Stimulated activated CD4-positive, alpha-beta T cell treated with anti-CD3 and anti-CD28 coated beads, Interleukin-4, amount 100 ng/mL, for 1 hour (primary cell): ENCODE data around the gene KRTAP10-1.
A peak's percentile ranks its signal among the peaks of the same experiment; 100 is the strongest.

ENCODE experiments used
- DNase-seq: peaks from one replicate; pipeline ENCODE4 v3.0.0-alpha.2; 2020

The KRTAP10-1 gene

DNA sequence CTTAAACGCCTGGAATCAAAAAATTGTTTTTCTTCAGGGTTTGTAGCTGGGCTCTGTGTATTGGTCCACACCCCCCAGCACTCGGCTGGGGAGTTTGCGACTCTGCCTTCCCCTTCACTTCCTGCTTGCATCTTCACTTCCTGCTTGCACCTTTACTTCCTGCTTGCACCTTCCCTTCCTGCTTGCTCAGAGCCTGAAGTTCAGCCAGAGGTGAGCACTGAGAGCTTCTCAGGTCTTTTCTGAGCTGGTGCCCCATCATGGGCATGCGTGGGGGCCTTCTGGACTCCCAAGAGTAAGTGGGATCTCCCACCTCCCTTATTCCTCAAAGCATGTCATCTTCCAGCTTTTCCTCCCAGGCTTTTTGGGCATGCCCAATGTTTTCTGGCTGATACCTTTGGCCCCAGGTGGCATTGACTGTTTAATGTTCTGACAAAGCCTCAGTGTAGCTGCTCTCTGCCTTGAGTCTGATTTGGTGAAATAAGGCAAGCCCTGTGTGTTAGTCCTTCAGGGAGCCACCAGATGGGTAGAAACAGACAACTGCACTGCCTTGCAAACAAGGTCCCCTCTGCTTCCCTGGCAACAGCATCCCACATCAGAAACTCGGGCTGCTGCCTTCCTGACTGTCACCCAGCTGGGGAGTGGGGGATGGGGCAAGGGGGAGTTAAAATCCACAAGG lies 7.8 kb upstream of the KRTAP10-1 start:
- peak; percentile 16 for DNase-seq

DNA sequence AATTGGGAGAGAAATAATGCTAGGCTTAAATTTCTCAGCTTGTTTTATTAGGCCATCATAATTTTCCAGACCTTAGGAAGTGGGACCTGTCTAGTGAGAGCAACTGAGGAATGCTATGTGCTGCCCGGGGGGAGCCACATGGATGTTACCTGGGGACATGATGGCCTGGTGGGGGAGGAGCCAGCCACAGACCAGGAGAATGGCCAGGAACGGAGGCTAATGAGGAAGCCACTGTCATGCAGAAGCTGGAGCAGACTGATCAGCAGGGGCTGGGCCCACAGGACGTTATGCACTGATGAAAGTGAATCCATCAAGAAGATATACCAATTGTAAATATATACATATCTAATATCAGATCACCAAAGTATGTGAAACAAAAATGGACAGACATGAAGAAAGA lies 4.6 kb upstream of the KRTAP10-1 start:
- DNase-seq: no peak

DNA sequence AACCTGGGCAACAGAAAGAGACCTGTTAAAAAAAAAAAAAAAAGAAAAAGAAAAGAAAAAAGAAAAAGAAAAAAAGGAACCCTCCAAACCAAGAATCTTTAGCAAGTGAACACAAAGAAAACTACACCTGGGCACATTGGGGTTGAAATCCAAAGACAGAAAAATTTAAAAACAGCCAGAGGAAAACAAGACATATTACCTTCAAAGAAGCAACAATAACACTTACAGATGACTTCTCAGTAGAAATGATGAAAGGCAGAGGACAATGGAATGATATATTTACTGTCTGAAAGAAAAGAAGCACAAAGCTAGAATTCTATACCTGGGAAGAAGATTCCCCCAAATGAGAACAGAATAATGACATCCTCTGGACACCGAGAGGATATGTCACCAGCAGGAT lies 2.7 kb upstream of the KRTAP10-1 start:
- DNase-seq: no peak

DNA sequence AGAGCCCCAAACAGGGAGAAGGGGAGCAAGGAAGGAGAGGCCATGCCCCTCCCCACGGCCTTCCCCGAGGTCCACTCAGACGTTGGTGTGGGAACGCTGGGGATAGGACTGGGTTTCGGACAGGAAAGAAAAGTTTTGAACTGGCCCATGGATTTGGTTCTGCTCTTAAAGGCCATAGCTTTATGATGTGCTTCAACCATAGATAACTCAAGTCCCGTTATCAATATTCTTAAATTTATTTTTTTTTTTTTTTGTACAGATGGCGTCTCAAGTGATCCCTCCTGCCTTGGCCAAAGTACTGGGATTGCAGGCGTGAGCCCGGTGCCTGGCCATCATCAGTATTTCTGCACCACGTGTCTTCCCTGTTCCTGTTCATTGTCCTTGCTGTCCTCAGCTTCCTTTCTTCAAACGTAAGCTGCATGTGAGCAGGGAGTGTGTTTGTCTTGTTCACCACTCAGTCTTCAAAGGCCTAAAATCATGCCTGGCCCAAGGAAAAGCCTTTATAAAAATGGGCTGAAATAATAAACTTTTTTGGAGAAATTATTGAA lies 820 bp upstream of the KRTAP10-1 start:
- no peak for DNase-seq

DNA sequence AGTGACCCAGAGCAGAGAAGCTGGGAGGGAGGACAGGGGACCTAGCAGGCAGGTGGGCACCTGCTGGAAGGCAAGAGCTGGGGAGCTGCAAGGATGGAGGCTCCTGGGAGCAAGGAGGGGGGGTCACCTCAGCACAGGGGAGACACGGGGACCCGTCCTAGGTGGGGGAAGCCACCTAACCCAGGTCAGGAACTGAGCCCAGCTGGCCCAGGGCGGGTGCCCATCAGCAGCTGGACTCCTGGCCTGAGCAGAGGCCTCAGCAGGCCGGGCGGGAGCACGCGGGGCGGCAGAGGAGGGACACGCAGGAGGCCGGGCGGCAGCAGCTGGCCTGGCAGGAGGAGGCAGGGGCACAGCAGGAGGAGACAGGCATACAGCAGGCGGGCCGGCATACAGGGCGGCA lies 949 bp downstream of the KRTAP10-1 start:
- no peak for DNase-seq

DNA sequence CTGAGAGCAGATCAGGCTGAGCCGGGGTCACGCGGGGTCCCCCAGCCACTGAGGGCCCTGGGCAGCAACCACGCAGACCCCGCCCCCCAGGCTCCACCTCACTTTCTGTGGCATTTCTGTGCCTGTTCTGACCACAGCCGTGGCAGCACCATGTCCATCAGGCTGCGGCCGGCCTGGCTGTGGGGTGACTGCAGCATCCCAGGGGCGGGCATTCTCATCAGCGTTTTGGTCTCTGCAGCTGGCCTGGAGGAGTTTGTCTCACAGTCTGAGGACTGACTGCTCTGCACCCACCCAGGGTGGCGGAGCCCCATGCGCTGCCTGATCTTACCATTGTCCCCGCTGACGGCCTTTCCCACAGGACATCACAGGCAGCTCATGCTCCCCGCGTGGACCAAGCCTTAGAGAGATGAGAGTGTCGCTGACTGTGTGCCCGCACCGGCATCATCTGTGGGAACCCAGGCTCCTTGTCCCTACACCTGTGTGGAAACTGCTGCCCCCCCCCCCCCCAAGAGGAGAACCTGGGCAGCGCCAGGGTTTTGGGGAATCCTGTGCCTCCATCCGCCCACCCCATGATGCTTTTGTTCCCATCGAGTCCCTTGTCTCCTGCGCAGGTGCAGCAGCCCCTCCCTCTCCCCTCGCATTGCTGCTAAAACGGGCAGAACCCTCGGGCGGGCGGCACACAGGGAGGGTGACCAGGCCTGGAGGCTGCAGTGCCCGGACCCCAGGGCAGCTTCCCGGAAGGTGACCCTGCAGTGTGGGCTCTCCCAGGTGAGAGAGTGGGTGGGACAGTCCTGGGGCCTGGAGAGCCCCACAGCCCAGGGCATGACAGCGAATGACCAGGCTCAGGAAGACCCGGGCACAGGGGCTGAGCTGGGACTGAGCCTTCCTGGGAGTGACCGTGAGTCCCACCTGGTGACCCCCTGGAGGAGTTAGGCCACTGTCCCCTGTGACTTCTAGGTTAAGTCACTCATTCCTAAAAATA lies 1.8 kb downstream of the KRTAP10-1 start:
- DNase-seq: no peak

DNA sequence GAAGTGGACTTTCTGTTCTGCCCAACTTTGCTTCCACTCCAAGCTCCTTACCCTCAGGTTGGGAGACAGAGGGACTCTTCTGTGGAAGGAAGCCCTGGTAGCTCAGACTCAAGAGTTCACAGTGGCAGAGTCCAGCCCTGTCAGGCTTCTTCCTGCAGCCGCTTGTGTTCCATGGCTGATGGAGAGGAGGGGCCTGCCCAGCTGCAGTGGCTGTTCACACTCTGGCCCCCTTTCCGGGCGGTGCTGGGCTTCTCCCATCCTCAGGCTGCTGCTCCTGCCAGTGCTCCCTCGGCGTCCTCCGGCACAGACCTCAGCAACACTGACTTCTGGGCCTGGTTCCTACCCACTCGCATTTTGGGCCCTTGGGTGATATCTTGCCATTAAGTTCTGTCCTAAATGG lies 4.0 kb downstream of the KRTAP10-1 start:
- no peak for DNase-seq

DNA sequence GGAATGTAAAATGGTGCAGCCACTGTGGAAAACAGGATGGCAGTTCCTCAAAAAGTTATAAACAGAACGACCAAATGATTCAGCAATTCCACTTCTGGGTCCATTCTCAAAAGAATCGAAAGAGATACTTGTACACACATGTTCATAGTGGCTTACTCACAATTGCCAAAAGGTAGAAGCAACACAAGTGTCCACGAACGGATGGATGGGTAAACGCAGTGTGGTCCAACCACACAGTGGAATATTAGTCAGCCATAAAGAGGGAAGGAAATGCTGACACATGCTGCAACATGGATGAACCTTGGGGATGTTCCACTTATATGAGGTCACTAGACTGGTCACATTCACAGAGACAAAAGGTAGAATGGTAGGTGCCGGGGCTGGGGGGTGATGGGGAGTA lies 5.3 kb downstream of the KRTAP10-1 start:
- no peak for DNase-seq

DNA sequence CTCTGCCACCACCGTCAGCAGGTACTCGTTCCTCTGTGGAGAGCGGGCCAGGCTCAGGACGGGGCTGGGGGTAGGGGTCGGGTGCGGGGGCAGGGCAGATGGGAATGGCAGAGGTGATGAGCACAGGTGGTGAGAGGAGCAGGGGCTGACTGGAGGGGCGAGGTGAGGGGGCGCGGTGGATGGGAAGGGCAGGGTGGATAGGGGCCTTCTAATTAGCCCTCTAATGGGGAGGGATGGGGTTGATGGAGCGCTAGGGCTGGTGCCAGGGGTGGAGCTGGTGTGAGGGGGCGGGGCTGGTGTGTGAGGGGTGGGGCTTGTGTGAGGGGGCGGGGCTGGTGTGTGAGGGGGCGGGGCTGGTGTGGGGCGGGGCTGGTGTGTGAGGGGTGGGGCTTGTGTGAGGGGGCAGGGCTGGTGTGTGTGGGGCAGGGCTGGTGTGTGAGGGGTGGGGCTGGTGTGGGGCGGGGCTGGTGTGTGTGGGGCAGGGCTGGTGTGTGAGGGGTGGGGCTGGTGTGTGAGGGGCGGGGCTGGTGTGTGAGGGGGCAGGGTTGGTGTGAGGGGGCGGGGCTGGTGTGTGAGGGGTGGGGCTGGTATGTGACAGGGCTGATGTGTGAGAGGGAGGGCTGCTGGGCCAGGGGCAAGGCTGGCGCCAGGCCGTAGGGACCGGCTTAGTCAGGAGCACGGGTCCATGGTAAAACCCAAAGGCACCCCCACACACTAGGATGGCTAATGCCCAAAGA lies 5.9 kb downstream of the KRTAP10-1 start:
- DNase-seq: no peak

DNA sequence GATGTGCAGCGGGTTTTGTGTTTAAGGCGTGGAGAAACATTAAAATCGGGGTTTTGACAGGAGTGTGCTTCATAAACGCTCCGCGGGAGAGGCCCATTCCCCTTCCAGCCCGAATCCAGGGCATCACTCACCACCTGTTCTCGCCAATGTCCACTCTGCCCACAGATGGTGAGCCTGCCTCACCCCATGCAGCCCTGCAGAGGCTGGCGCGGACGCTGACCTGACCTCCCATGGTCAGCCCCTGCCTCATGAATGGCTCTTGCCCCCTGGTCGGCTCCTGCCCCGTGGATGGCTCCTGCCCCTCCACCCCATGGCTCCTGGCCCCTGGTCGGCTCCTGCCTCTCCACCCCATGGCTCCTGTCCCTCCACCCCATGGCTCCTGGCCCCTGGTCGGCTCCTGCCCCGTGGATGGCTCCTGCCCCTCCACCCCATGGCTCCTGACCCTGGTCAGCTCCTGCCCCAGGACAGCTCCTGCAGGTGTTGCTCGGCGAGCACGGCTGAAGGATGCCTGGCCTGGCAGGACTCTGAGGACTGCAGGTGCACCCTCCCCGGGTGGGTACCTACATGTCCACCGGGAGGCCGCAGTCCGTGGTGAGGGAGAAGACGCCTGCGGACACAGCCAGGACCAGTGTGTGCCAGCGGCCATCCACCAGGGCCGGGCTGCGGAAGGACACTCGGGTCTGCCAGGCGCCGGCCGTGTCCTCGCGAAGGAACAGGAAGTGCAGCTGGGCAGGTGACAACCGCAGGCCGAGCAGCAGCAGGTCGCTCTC lies 6.7 kb downstream of the KRTAP10-1 start:
- no peak for DNase-seq

DNA sequence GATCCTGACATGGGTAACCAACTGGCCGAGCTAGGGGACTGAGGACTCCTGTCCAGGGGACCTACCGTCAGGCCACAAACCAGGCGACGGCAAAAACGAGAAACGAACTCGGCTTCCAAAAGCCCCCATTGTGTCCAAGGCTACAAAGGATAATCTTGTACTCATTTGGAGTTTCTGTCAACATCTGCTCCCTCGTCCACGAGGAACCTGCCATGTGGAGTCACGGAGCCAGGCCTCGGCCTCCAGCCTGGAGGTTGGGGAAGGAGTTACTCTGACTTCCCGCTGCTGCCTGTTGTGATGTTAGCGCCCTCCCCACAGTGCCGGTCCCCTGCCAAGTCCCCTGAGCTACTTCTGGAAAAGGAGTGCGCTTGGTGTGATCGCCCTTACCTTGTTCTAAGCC lies 7.3 kb downstream of the KRTAP10-1 start:
- DNase-seq: no peak

DNA sequence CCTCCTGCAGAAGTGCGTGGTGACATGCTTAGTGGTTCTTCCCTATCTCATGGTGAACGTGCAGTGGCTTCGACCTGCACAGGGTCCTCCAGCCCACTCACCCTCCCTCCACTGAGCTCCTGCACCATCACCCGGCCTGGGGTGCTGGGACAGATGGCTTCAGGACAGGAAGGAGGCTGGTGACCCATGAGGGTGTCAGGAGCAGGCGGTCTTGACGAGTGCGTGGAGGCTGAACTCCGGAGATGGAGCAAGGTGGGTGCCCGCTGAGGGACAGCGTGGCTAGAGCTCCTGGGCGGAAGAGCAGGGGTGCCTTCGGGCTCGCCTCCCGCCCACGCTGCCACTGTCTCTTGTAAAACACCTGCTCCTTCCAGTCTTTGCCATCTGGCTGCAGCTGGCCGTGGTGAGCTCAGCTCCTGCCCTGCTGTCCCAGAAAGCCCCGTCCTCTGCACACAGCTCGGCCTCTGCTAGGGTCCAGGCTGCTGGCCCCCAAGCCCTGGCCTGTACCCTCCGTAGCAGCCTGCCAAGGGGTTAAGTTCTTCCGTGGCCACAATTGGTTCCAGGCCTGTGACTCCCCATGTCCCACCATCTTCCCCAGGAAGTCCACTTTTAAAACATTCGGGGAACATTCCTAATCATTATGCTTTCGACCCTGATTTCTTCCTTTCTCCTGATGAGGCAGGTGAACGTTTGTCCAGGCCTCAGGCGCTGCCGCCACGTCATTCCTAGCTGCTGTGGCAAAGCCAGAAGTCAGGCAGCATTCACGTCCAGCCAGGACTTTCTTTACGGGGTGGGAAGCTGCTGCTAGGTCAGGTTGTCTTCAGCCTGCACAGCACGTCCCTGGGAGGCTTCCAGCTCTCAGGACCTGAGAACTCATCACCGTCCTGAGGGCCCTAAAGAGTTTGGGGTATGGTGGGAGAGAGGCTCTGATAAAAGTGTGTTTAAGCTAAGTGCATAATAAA lies 8.1 kb downstream of the KRTAP10-1 start:
- DNase-seq: no peak

DNA sequence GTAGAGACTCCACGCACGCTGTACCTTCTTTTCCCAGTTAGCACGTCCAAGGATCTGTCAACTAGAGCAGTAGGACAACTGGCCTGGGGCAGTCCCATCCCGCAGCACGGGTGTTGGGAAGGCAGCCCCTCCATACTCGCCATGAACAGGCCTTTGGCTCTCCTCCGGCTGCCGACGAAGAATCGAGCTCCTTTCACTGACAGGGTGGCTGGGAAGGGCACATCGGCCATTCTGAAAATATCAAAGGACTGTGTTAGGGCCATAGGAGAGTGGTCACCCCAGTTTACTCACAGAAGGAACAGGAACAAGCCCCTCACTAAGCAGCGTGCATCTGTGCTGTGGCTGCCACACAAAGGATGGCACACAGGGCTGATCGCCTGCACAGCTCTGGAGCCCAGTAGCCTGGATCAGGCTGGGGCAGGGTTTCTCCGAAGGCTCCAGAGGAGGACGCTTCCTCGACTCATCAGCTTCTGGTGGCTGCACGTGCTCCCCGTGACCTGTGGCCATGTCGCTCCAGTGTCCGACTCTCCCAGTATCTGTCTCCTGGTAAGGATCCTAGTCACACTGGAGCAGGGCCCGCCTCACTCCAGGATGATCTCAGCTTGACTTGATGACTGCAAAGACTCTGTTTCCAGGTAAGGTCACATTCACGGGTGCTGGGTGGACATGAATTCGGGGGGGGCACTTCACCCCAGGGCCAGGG lies 8.9 kb downstream of the KRTAP10-1 start:
- DNase-seq: no peak

DNA sequence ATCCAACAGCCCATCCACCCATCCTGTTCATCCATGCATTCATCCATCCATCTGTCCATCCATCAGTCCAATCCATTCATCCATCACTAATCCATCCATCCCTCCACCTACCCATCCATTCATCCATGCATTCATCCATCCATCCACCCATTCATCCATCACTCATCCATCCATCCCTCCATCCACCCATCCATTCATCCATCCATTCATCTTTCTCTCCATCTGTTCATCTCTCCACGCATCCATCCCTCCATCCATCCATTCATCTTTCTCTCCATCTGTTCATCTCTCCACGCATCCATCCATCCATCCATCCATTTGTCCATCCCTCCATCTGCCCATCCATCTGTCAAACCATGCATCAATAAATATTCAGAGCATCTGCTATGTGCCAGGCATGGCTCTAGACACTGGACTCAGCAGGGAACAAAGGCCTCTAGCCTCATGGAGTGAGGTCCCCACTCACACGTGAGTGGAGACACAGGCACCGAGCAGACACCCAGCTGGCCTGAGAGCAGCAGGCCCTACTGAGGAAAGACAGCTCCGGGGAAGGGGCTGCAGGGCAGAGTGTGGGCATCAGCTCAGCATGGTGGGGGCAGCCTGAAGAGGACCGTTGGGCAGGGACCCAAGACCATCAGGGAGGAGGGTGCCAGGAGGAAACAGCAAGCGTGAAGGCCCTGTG lies 9.6 kb downstream of the KRTAP10-1 start:
- no peak for DNase-seq

DNA sequence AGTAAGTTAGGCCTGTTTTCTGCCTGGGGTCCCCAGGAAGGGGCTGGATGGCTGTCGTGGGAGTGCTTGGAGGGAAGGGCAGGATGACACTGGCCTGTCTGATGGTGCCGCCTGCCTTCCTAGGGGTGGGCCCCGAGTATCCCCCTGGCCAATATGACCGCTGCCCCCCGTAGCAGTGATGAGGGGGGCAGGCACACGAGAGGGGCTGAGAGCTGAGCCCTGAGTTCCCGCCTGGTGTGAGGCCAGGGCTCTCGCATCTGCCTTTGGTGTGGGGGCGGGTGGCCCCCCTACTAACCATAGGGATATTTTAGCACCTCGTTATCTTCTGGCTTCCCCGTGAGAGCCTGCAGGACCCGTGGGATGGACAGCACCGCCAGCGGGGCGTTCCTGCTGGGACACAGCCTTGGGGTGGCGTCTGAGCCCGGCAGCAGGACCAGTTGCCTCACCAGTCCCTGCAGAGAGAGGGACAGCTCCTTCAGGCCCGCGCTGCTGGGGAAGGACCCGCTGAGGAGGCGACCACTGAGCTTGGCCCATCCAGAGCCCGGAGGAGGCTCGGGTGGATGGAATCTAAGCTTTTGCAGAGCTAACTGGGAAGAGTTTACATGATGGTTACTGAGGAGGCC lies 10.4 kb downstream of the KRTAP10-1 start:
- no peak for DNase-seq

DNA sequence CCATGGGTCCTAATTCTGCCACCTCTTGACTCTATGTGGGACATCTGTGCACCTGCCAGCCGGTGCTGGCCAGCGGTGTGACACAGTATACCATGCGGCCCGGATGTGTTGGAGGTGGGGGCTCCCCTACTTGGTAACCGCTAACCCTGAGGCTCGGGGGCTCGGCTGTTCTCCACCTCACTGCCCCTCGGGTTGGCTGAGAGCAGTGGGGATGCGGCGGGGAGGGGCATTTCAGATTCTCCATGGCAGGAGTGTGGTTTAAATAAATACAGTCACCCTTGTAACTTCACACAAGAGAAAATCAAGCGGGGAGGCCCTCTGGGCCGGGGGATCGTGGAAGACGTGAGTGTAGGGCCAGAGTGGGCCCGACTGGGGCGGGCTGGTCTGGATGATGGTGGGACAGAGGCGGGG lies 11.0 kb downstream of the KRTAP10-1 start:
- no peak for DNase-seq

DNA sequence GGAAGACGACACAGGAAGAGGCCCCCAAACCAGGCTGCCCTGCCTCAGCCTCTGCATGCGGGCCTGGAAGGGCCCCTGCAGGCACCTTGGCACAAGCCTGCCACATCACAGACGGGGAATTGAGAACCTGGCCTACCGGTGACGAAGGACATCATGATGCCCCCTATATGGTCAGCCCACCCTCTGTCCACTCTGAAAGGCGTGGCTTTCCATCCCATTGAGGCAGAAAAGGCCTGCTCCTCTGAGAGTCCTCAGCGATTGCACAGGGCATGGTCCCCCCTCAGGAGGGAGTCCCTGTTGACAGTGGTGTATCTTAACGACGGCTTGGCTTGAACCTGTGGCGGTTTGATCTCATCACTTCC lies 11.4 kb downstream of the KRTAP10-1 start:
- DNase-seq: no peak

DNA sequence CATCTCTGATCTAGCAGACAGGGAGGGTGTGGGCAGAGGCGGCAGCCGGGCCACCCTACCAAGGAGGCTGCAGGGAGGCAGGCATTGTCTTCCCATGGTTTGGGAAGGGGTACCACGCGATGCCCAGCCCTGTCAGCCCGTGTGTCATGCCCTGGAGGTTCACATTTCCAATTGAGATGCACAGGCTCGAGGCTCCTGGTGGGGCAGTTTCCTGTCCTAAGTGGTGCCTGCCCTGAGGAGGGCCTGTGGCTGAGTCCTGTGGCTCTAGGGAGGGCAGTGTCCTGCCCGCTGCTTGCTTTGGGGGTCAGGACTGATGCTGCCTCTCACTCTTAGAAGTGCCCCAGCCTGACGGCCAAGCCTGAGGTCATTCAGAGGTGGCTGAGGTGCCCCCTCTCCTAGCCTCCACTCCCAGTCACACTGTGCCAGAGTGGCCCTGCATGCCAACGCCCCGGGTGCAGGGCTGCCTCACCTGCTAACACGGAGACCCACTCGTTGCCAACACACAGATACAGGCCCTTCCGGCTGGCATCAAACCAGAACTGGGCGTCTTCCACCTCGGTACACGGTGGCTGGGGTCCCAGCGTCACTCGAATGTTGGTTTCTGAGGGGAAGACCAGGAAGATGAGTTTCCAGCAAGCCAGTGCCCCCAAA lies 11.9 kb downstream of the KRTAP10-1 start:
- no peak for DNase-seq
